HFF-Myc (cell line): Measurements from ENCODE around the gene SPARCL1.
"Not testable (repeated sequence)": the region's sequence is repeated elsewhere in the genome, so short reads cannot be mapped to it uniquely, and the experiment has no call there.

Experiments
- DNase-seq: peaks from one replicate; pipeline ENCODE4 v3.0.0-alpha.2; 2011; ENCODE audit warnings: low read depth; ENCODE audit errors: extremely low read depth
- H3K4me3 ChIP-seq: replicated peaks from 2 replicates; pipeline ENCODE4 v1.5.1; 2011; ENCODE audit warnings: low read depth, mild to moderate bottlenecking, control low read depth, low read length
- CTCF ChIP-seq: IDR thresholded peaks from 2 replicates; pipeline ENCODE4 v1.5.1; 2012; ENCODE audit warnings: mild to moderate bottlenecking, low read depth, low read length, control low read depth; ENCODE audit errors: missing control alignments

The SPARCL1 gene

GRCh38 chr4:87433342-87433741 lies 95.8 kb downstream of the SPARCL1 start:
- H3K4me3 ChIP-seq, result no peak overlapping the region
- no peak for TF ChIP-seq CTCF
- DNase-seq, result no peak

GRCh38 chr4:87430038-87430437 lies 99.1 kb downstream of the SPARCL1 start:
- H3K4me3 ChIP-seq, result no peak overlapping the region
- no peak for TF ChIP-seq CTCF
- DNase-seq, result no peak

- no peak for DNase-seq
- TF ChIP-seq CTCF, result no peak
Observed at GRCh38 chr4:87428979-87429378, 100.2 kb downstream of the SPARCL1 start.

GRCh38 chr4:87427518-87427868 lies 101.7 kb downstream of the SPARCL1 start:
- no peak overlapping the region for H3K4me3 ChIP-seq
- TF ChIP-seq CTCF, result no peak
- DNase-seq, result no peak

More at GRCh38 chr4:87428979-87429378, 100.2 kb downstream of the SPARCL1 start:
- H3K4me3 ChIP-seq, result no peak overlapping the region

GRCh38 chr4:87426865-87427517 lies 102.2 kb downstream of the SPARCL1 start:
- no peak for TF ChIP-seq CTCF
- H3K4me3 ChIP-seq, result no peak overlapping the region
- no peak for DNase-seq

GRCh38 chr4:87425711-87426110 lies 103.5 kb downstream of the SPARCL1 start:
- no peak overlapping the region for H3K4me3 ChIP-seq
- TF ChIP-seq CTCF, result no peak
- no peak for DNase-seq

- DNase-seq, result not testable (repeated sequence)
- peak overlapping the region; percentile 81 for H3K4me3 ChIP-seq
Observed at GRCh38 chr4:87424099-87424543, 105.1 kb downstream of the SPARCL1 start.
